ENCODE data around the gene PCDHGB3.
"Not testable (repeated sequence)": the region's sequence is repeated elsewhere in the genome, so short reads cannot be mapped to it uniquely, and the experiment has no call there.

- not testable (repeated sequence) for TF ChIP-seq POLR2A, POLR2AphosphoS5 (IDR thresholded peaks at IDR 0.05; ENCODE audit: low read depth, low read length)
These were observed 47.6 kb downstream of the PCDHGB3 start, which contains the start of gene PCDHGB7 for GRCh38 chr5:141417494-141418172.

All from GM12892 (cell line).